ENCODE results near the gene PEX16. TPM values are rescaled to one million over a fixed set of nuclear protein-coding genes. Genes with fewer than 3 reads are reported as not detected.
"Not testable (repeated sequence)": the region's sequence is repeated elsewhere in the genome, so short reads cannot be mapped to it uniquely, and the experiment has no call there.

Gene PEX16
- total RNA-seq, 1 experiment from 2014 or later: 48.0 TPM

- peak; percentile 71 for DNase-seq (ENCODE audit: low spot score)
These were observed 759 bp upstream of the PEX16 start for GRCh38 chr11:45918331-45918941.

GRCh38 chr11:45917286-45917622, 423 bp downstream of the PEX16 start:
- no peak for DNase-seq (ENCODE audit: low spot score)

GRCh38 chr11:45915446-45915845, 2.2 kb downstream of the PEX16 start:
- DNase-seq (ENCODE audit: low spot score): no peak

- DNase-seq (ENCODE audit: low spot score): no peak
These were observed 3.6 kb downstream of the PEX16 start for GRCh38 chr11:45913942-45914635.

GRCh38 chr11:45913514-45913913, 4.2 kb downstream of the PEX16 start:
- DNase-seq (ENCODE audit: low spot score): no peak

GRCh38 chr11:45910623-45911022, 7.1 kb downstream of the PEX16 start:
- no peak for DNase-seq (ENCODE audit: low spot score)

GRCh38 chr11:45909594-45910475, 7.8 kb downstream of the PEX16 start:
- DNase-seq (ENCODE audit: low spot score): no peak

- no peak for DNase-seq (ENCODE audit: low spot score)
These were observed 9.7 kb downstream of the PEX16 start for GRCh38 chr11:45907911-45908370.

- DNase-seq (ENCODE audit: low spot score): no peak
These were observed 10.6 kb downstream of the PEX16 start, which contains the start of gene FREY1 for GRCh38 chr11:45906965-45907611. Gene FREY1 (minus strand): TSS chr11:45907271. CDS start chr11:45907245, 26 bp downstream.

GRCh38 chr11:45906096-45906682, 11.5 kb downstream of the PEX16 start:
- DNase-seq (ENCODE audit: low spot score): no peak

GRCh38 chr11:45905576-45905975, 12.1 kb downstream of the PEX16 start:
- DNase-seq (ENCODE audit: low spot score): not testable (repeated sequence)

GRCh38 chr11:45905095-45905494, 12.6 kb downstream of the PEX16 start:
- no peak for DNase-seq (ENCODE audit: low spot score)

- DNase-seq (ENCODE audit: low spot score): no peak
These were observed 13.3 kb downstream of the PEX16 start for GRCh38 chr11:45904309-45904915.

GRCh38 chr11:45902452-45903380, 15.0 kb downstream of the PEX16 start:
- DNase-seq (ENCODE audit: low spot score): no peak

- no peak for DNase-seq (ENCODE audit: low spot score)
These were observed 16.1 kb downstream of the PEX16 start for GRCh38 chr11:45901626-45902025.

GRCh38 chr11:45900916-45901617, 16.6 kb downstream of the PEX16 start:
- no peak for DNase-seq (ENCODE audit: low spot score)

- DNase-seq (ENCODE audit: low spot score): not testable (repeated sequence)
These were observed 17.4 kb downstream of the PEX16 start for GRCh38 chr11:45900175-45900800.

GRCh38 chr11:45899448-45900174, 18.1 kb downstream of the PEX16 start:
- peak; percentile 78 for DNase-seq (ENCODE audit: low spot score)

Measured in A172 (cell line).